GM18873 (cell line): ENCODE measurements around the gene IMMP2L.
"Not testable (repeated sequence)": the region's sequence is repeated elsewhere in the genome, so short reads cannot be mapped to it uniquely, and the experiment has no call there.

Experiments used
- ATAC-seq: cut with Tn5 transposase; IDR thresholded peaks from one replicate; pipeline ENCODE4 v1.9.1; 2021; ENCODE audit warnings: mild to moderate bottlenecking, moderate library complexity, moderate number of reproducible peaks; ENCODE audit not compliant: unreplicated experiment, low FRiP score

The IMMP2L gene

DNA sequence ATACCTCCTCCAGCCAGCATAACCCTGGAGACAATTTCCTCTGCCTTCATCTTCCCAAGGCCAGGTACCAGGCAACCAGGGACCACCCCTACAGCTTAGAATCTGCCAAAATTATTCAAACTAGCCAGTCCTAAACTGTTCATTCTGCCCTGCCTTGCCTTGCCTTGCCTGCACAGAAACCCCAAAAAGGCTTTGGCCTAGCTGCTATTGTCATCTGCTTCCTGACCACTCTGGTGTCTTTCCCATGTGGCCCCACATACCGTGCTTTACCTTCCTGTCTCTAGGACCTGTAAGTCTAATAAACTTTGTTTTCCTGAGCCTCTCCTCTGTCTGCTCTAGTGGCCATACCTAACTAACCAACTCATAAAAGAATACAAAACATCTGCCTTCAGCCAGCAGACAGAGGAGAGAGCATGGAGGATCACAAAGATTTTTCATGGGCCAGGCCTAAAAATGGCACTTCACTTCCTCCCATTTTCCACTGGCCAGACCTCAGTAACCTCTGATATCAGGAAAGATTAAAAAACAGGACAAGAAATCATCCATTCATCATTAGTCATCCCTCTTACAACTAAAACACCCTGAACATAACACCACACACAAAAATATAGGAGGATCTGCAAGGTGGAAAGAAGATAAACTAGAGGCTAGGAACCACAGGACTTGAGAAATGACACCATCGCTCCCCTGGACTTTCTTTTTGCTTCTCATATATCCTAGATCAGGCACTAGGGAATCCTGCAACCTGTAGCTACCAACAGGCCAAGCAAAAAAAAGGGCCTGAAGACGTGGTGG, 51.5 kb downstream of the IMMP2L start:
- no peak for ATAC-seq

DNA sequence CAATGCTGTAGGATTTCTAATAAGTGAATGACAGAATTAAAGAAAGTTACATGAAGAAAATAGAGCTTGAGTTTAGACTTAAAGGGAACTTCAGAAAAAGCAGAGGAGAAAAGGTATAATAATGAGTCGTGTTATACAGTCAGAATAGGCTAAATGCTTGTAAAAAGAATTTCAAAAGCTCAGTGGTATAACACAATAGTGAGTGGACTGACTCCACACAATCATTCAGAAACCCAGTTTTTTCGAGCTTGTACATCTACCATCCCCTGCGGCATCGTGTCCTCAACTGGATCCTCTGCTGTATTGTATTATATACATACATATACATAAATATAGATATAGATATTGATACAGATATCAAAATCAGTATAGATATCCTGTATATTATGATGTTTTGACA, 52.2 kb downstream of the IMMP2L start:
- ATAC-seq = no peak

GRCh38 chr7:111509288-111509687, 53.0 kb downstream of the IMMP2L start:
- no peak for ATAC-seq

DNA sequence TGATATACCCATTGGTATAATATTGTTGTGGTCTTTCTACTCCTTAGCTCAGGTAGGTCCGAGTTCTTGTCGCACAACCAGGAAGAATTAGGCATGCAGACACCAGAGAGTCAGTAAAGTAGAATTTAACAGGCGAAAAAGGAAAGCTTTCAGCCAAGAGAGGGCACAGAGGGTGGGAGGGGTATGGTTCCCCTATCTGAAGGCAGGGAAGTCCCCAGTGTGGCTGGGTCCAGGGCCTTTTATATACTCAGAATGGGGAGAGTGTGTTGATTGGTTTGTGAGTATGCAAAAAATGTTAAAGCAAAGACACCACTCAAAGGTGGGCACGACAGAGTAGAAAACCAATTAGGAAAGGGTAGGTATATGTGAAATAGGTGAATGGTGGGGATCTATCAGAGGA, 53.9 kb downstream of the IMMP2L start:
- no peak for ATAC-seq

GRCh38 chr7:111505422-111505821, 56.9 kb downstream of the IMMP2L start:
- ATAC-seq = not testable (repeated sequence)

DNA sequence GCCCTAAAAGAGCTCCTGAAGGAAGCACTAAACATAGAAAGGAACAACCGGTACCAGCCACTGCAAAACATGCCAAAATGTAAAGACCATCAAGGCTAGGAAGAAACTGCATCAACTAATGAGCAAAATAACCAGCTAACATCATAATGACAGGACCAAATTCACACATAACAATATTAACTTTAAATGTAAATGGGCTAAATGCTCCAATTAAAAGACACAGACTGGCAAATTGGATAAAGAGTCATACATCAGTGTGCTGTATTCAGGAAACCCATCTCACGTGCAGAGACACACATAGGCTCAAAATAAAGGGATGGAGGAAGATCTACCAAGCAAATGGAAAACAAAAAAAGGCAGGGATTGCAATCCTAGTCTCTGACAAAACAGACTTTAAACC, 60.5 kb downstream of the IMMP2L start:
- ATAC-seq = not testable (repeated sequence)

- ATAC-seq = no peak
Measured at GRCh38 chr7:111499027-111499426, 63.3 kb downstream of the IMMP2L start.

DNA sequence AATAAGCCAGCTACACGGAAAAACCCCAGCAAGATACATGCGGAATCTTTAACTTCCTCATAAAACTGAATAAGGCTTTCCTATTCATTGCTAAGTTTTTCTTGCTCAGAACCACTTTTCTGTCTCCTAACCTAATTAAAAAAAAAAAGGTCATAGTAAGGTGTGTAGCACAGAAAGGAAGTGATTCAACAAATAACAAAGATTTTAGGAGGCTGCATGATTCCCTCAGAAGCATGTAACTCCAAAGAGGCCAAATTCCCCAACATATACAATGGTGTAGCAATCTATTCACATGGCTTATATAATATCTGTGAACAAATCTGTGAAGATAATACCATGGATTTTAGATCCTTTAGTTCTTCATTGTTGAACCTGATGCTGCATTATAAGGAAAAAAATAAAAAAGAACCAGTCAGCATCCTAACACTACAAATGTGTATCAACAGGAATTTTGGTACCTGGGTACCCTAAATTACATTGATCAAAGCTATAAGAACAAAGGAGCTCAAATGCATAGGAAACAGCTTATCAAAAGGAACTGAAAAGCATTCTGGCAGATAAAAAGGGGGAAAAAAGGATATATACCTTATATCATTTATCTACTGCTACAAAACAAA, 63.8 kb downstream of the IMMP2L start:
- ATAC-seq = no peak

DNA sequence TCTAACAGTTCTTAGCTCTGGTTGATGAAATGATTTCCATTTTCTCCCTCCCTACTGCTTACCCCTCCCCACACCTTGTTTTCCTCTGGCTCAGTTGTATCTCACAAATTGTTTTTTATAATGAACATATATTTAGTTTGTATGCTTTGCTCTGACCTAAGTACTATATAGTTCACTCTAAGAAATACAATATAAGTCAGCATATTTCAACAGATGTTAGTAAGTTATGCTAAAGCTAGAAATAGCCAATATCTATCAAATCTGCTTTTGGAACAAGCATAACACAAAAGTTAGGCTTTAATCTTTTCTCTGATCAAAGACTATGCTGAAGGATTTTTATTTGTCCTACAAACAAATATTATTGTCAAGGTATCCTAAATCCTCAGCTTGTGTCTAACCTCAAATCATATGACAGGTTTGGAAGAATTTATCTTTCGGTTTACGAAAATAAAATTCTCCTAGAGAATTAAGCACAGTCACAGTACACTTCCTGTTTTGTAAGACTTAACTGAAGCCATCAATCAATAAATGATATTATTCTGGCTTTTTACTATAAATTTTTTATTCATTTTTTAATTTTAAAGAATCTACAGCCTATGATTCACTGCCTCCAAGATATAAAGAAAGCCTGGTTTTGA, 67.0 kb downstream of the IMMP2L start:
- ATAC-seq = no peak

DNA sequence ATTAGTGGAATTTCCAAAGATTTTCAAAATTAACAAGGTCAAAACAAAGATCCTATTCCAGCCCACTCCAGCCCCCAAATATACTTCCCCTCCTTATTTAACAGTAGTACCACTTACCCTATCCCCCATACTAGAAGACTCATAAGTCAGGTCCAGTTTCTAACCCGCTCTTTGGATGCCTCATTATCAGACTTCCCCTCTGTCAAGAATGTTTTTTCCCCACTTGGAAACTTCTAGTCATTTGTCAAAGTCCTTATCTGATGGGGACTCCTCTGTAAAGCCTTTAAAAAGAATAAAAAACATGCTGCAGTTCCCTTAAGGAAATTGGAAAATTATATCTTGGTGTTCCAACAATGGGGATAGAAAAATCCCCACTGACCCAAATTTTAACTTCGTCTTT, 70.1 kb downstream of the IMMP2L start:
- ATAC-seq = no peak

DNA sequence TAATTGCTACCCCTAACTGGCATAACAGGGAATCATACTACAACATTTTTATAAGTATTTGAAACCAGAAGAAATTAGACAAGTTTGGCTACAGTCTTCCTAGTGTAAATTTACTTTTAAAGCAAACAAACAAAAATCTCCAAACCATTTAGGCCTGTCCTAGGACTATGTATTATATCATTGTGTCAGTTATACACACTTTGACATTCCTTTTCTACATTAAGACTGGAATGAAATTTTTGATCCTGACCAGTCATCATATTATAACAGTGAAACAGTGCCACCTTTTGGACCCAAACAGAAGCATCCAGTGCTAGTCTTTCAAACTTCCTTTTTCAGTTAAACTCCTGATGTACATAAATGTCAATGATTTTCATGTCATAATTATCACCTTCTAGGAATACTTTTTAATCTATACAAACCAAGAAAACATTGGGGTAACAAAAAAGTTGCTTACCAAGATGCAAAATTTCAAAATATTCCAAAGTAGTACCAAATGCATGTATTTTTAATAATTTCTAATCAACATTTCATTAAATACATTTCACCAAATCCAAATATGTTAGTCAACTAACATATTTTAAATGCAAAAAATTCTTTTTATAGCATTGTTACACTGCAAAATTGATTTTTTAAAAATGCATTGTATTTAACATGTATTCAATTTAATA, 75.7 kb downstream of the IMMP2L start:
- no peak for ATAC-seq

DNA sequence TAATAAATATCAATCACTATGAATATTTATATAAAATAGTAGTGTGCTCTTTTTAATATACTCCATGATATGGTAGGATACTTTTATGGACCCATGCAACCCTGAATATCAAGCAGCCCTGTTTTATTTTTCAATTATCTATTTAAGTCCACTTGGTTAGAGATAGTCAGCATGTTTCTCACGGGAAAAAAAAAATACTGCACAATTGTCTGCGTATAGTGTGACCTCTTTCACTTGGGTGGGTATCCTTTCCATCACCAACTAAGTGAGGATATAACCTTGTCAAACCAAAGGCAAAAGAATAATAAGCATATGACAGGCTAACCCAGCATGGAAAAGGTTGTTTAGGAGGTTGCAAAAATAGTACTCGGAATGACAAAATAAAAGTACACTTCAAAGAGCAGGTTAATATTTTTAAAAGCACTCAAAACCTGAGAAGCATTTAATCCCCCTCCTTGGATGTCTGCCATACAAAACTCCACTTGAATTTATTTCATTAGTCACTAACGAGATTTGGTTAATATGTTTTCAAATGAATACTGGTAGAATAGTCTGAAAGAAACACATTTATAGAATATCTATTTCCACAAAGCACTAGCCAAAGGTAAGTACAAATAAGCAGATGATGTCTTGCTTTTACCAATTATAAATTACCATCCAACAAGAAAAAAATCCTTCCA, 76.5 kb downstream of the IMMP2L start:
- no peak for ATAC-seq

- ATAC-seq = no peak
Measured at GRCh38 chr7:111483078-111483477, 79.2 kb downstream of the IMMP2L start.

GRCh38 chr7:111477462-111478225, 84.6 kb downstream of the IMMP2L start:
- no peak for ATAC-seq

GRCh38 chr7:111476586-111477293, 85.6 kb downstream of the IMMP2L start:
- ATAC-seq = no peak

DNA sequence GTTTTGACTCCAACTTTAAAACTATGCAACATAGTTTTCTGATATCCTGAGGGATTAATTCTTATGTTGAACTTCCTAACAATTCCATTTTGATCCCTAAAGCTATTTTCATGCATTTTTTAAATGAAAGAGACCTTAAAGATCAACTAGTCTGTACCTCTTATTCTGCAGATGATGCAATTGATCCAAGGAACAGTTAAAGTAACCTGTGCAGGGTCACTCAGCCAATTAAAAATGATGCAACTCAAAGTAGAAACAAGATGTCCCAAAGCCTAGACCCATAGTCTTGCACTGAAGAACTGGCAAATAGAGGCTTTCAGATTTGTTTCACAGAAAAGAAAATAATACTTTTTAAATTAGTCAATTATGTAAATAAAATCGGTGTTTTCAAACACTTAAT, 86.3 kb downstream of the IMMP2L start:
- no peak for ATAC-seq

GRCh38 chr7:111475419-111475748, 86.9 kb downstream of the IMMP2L start:
- ATAC-seq = no peak

DNA sequence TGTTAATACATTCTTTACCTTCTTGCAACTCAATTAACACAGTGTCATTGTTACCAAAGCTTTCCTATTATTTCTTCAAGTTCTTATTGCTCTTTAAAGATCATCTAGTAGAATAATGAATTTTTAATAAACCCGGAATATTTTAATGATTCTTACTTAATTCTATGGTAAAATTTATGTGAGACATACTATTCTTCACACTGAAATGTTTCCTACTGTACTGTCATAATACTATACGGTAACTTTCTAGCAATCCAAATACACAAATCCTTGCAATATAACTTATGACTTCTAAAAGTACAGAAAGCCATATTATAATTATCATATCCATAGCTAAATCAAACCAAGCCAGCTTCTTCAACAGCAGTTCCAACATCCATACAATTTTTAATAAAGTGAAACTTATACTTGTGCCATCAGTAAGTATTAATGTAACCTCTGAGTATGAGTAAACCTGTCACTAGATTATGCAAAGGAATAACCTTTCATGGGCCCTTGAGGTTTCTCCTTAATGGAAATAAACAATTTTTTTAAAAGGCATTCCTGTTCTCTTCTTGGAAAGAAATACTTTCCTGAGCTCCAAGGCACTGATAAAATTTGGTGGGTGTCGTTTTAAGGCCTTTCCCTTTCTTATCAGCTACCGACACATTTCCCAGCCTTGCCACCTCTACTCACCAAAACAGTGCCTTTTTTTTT, 87.4 kb downstream of the IMMP2L start:
- ATAC-seq = no peak
